NCI-H510A (cell line): ENCODE data around the gene ZNF79.

Source experiments
- DNase-seq: peaks from one replicate; lab custom pipeline; 2025; lab: John Stamatoyannopoulos, UW

Gene ZNF79

DNA sequence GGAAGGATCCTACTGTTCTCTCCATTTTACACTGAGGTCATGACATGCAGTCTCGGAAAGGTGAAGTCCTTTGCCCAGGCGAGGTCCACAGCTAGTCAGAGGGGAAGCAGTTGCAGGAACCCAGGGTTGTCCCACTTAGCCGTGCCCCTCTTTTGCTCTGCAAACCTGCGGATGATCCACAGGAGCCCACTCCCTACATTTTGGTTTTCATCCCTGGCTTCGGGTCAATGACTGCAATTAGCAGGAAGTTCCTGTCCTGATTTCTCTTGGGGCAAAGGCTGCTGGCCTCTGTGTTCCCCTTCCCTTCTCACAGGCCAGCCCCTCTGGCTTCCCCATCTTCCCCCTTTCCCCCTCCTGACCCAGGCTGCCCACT, 25.9 kb upstream of the ZNF79 start:
- no peak for DNase-seq

DNA sequence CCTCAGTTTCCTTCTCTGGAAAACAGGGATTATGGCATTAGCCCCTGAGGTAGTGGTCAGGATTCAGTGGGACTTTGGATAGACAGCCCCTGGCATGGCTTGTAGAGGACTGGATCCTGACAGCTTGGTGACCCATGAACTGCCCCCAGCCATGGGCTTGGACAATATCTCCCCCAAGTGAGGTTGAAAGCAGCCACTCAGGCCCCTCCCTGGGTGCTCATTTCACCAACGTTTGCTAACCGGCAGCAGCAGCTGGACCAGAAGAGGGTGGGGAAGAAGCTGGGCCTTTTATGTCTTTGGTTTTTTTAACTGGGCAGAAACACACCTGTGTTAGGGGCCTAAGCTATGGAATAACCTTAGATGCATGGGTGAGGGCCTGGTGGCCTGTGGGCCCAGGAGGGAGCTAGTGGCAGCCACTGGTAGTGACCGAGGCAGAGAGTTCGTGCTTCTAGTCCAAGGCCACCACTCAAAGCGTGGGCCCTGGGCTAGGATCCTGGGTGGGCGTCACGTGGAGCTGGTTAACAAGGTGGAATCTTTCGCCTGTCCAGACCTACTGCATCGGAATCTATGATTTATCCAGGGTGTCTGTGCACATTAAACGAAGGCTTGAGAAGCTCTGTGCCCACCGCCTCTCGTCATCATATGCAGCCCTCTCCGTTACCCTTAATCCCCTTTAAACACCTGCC, 25.3 kb upstream of the ZNF79 start:
- no peak for DNase-seq

DNA sequence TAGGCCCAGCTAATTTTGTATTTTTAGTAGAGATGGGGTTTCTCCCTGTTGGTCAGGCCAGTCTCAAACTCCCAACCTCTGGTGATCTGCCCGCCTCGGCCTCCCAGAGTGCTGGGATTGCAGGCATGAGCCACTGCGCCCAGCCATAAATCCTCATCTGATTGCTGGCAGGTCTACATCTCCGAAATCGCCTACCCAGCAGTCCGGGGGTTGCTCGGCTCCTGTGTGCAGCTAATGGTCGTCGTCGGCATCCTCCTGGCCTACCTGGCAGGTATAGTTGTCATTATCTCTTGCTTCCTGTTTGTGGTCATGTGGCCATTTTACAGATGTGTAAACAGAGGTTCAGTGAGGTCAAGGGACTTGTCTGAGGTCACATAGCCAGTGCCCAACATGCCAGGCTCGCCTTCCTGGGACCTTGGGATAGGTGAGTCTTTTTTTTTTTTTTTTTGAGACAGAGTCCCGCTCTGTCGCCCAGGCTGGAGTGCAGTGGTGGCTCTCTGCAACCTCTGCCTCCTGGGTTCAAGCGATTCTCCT, 24.4 kb upstream of the ZNF79 start:
- no peak for DNase-seq

DNA sequence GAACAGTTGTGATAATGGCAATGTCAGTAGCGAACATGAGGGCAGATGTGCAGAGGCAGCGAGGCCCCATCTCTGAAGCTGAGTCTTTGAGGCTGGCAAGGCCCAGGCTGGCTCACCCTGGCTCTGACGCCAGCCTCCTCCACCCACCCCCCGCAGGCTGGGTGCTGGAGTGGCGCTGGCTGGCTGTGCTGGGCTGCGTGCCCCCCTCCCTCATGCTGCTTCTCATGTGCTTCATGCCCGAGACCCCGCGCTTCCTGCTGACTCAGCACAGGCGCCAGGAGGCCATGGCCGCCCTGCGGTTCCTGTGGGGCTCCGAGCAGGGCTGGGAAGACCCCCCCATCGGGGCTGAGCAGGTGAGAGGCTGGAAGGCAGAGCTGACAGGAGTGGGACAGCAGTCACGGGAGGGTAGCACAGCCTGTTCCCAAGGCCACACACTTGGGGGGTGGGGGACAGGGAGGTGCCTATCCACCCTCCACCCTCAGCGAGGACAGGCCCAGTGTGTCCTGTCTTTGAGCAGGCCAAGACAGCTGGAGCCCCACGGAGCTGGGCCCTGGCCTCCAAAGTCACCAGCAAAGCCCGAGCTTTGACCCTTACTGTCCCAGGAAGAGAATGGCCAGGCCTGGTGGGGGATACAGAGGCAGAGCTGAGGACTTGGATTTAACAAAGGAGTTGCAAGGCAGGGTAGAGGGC, 21.6 kb upstream of the ZNF79 start:
- DNase-seq: no peak

DNA sequence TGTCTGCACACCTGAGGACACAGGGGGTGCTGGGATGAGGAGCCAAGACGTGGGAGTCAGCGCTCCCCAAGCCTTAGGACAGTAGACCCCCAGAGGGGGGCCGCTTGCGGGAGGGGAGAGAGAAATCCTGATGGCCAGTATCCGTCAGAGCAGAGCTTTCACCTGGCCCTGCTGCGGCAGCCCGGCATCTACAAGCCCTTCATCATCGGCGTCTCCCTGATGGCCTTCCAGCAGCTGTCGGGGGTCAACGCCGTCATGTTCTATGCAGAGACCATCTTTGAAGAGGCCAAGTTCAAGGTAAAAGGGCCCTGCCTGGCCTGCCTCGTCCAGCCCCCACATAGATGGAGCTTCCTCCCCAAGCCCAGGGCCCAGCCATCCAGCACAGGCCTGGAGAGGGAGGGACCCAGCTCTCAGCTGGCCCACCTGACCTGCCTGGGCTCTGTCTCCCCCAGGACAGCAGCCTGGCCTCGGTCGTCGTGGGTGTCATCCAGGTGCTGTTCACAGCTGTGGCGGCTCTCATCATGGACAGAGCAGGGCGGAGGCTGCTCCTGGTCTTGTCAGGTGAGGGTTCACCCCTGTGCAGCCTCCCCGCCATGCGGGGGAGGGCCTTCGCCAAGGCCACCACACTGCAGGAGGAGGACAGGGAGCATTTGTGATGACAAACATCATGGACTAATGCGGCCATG, 20.5 kb upstream of the ZNF79 start:
- DNase-seq: no peak

DNA sequence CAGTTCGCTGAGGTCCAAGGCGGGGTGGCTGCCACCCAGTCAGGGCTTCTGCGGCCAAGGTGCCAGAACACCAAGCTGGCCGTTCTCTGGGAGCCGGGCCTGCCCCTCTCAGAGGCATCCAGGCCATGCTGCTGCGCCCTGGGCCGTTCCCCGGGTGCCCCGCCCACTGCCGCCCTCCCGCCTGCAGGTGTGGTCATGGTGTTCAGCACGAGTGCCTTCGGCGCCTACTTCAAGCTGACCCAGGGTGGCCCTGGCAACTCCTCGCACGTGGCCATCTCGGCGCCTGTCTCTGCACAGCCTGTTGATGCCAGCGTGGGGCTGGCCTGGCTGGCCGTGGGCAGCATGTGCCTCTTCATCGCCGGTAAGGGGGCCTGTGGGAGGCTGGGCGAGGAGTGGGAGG, 19.6 kb upstream of the ZNF79 start:
- DNase-seq: no peak

DNA sequence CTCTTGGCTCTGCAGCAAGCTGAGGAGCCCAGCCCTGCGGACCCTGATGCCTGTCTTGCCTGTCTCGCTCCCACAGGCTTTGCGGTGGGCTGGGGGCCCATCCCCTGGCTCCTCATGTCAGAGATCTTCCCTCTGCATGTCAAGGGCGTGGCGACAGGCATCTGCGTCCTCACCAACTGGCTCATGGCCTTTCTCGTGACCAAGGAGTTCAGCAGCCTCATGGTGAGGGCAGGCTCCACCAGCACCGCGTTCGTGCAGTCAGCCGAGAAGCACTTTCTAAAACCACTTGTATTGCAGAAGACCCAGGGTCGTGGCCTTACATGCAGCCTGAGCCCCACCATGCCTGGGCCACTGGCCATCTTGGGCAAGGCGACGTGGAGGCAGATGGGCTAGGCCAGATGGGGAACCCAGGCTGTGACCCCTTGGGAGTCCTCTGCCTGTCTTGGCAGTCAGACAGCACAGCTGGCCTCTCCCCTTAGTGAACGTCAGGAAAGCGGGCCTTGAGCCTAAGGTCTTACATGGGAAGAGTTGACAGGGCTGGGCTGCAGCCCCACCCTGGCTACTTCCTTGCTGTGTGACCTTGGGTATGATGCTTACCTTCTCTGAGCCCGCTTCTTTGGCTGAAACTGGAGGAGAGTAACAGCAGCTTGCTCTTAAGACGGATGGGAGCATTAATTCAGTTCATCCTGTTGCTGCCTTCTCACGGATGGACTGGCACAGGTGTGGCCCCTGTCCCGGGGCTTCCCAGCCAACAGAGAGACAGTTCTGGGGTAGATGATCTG, 18.6 kb upstream of the ZNF79 start:
- DNase-seq: no peak

DNA sequence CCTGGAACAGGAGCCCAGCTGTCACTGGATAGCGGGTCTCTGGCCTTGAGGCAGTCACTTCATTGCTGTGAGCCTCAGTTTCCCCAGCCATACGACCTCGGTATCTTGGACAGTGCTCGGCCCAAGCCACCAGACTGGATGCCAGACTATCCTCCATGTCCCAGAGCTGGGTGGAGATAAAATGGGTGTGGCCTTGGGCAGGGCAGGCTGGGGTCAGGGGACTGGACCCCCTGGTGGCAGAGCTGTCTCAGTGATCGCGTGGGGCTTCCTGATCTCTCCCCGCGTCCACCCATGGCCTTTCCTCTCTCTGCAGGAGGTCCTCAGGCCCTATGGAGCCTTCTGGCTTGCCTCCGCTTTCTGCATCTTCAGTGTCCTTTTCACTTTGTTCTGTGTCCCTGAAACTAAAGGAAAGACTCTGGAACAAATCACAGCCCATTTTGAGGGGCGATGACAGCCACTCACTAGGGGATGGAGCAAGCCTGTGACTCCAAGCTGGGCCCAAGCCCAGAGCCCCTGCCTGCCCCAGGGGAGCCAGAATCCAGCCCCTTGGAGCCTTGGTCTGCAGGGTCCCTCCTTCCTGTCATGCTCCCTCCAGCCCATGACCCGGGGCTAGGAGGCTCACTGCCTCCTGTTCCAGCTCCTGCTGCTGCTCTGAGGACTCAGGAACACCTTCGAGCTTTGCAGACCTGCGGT, 17.2 kb upstream of the ZNF79 start:
- no peak for DNase-seq

DNA sequence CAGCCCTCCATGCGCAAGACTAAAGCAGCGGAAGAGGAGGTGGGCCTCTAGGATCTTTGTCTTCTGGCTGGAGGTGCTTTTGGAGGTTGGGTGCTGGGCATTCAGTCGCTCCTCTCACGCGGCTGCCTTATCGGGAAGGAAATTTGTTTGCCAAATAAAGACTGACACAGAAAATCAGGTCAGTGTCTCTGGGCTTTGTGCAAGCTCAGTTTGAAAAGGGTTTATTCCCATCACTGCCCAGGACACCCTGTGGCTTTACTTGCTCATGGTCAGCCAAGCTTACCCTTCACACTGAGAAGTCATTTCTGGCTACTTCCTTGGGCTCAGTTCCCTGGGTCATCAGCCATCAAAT, 16.7 kb upstream of the ZNF79 start:
- DNase-seq: no peak

DNA sequence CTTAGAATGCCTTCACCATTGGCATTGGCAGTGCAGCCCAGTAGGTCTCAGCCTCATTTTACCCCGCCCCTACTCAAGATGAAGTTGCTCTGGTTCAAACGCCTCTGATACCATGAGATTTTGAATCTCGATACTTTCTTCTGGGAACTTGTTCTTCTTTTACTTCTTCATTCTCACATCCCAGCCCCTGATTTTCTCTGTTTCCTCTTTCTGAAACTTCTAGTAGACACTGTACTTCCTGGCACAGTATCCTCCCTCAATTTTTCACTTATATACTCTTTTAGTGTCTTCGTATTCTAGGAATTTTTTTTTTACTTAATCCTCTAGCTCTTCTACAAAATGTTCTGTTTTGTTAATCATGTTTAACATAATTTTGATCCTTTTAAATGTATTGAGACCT, 13.1 kb upstream of the ZNF79 start:
- no peak for DNase-seq

DNA sequence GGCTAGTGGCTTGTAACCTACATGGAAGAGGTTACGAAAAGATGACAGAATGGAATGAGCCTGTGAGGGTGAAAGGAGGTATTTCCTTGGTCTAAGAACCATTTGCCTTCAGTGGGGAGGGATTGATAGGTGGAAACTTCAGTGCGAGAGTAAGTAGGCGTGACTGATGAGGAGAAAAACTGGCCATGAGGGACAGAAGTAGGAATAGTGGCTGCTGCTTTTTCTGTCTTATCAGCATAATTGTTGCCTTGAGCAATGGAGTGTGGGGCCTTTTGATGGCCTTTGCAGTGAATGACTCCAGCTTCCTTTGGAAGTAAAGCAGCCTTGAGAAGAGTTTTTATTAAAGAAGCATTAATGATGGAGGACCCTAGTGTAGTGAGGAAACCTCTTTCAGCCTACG, 9.0 kb upstream of the ZNF79 start:
- no peak for DNase-seq

DNA sequence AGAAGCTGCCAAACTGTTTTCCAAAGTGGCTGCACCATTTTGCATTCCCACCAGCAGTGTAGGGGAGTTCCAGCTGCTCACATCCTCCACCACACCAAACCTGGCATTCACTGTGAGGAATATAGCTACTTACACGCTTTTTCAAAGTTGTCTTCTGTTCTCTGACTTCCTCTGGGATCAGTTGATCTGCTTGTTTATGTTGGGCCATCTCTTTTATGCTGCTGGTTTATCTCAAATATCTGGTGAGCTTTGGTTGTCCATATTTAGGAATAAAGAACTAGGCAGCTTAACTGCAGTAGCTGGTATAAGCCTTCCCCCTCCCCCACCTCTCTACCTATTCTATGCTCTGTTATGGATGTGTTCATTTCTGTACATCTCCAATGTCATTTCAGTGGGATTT, 8.5 kb upstream of the ZNF79 start:
- no peak for DNase-seq

DNA sequence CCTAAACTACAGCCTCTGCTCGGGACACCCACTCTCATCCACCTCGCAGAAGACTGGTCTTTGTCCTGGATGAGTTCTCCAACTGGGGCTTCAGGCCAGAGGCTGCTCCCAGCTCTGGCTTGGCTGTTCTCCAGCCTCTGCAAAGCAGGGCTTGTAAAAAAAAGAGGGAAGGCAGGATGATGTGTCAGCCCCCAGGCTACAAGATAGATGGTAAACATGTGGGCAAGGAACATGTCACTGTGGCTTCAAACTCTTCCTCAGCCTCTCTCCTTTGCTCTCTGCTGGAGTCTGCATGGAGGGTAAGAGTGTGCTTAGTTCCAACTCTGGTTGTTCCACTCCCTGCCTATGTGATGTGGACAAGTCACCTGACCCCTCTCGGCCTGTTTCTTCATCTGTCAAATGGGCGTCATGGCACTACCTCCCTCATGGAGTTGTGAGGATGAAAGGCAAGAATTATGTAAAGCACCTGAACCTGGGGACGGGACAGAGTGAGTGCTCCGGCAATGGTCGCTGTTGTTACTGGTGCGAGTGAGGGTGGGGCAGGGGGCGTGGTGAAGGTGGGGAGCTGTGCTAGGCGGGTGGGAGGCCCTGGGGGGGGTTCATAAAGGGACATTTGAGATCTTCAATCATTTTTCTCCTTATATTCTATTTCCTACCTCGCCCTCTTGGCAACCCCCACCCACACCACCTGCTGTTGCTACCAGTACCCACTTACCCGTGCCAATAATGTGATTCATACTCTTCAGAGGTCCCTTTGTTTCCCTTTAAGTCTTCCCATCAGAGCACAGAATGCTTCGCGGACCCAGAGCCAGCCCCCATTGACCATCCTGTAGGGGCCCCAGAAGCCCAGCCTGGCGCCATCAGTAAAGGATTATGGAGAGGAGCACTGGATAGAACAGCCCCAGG, 6.8 kb upstream of the ZNF79 start:
- no peak for DNase-seq

DNA sequence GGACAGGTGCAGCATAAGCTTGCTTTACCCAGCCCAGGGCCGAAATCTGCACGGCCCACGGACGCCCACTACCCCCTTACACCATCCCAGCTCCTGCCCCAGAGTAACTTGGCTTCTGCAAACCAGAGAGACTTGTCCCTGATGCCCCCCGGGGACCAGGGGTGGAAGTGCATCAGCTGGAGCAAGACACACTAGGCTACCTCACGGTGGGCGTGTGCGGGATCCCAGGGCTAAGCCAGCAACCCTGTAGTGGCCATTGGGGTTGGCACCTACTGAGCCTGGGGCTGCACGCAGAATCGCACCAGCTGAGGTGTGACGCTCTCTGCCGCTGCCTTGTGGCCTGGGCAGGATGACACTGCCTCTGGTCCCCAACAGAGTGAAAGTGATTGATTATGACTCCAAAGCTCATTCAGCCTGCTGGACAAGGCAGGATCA, 6.1 kb upstream of the ZNF79 start:
- DNase-seq: no peak

DNA sequence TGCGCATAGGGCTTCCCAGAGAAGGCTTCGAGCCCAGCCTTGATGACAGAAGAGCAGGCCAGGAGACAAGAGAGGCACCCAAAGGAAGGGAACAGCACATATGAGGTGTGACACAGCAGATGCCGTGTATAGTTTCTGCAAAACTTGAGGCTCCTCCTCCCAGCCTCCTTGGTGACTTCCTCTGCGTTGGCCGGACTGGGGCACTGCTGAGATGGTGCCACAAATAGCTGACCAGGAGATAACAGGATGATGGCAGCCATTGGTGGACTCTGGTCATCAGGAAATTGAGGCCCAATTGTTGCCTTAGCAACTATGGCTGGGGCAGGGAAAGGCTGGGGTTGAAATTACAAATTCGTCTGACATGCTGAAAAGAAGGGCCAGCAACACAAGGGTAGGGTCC, 4.8 kb upstream of the ZNF79 start:
- DNase-seq: no peak

DNA sequence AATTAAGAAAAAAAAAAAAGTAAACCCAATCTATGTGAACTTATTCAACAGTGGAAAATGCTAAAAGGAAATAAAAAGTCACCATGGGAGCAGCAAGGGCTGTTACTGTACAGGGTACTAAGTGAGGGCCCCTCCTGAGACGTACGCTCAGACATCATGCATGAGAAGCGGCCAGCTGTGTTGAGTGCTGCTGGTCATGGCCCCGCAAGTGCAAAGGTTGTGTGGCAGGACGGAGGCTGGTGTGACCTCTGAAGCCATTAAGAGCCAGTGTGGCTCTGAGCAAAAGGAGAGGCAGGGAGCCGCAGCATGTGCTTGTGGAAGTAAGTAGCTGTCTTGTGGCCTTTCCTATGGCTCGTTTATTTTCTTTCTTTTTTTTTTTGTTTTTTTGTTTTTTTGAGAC, 3.1 kb upstream of the ZNF79 start:
- DNase-seq: no peak

DNA sequence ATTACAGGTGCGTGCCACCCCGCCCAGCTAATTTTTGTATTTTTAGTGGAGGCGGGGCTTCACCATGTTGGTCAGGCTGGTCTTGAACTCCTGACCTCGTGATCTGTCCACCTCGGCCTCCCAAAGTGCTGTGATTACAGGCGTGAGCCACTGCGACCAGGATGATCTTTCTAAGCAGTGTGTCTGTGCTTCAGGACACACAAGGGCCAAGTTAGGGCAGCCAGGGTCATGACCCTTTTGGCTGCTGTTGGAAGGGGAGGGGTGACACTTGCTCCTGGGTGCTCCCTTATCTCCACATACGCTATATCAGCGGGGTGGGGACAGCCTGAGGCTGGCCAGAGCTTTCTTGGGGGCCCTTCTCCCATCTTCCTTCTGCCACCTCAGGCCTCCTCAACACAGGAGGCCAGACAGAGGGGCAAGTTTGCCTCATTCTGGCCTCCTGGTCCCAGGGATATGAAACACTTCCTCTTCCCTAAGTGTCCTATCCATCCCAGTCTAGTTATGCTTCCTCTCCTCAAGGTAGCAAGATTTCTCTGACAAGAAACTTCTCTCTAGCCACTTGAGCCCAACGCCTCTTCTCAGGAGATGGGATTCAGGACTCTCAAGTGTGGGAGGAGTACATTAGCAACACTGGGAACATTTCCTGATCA, 1.9 kb upstream of the ZNF79 start:
- DNase-seq: no peak

DNA sequence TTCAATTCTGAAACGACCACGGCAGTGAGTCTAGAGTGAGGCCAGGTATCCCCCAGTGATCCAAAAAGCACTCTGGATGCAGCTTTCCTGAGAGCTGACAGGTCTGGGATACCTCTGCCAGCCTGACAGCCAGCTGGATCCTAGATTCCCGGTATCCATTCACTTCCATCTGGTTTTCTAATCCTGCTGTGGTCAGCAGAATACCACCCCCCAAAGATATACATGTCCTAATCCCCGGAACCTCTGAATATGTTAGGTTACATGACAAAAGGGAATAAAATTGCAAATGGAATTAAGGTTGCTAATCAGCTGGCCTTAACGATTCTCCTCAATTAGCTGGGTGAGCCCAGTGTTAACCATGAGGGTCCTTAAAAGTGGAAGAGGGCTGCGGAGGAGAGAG, 1.4 kb upstream of the ZNF79 start:
- no peak for DNase-seq

DNA sequence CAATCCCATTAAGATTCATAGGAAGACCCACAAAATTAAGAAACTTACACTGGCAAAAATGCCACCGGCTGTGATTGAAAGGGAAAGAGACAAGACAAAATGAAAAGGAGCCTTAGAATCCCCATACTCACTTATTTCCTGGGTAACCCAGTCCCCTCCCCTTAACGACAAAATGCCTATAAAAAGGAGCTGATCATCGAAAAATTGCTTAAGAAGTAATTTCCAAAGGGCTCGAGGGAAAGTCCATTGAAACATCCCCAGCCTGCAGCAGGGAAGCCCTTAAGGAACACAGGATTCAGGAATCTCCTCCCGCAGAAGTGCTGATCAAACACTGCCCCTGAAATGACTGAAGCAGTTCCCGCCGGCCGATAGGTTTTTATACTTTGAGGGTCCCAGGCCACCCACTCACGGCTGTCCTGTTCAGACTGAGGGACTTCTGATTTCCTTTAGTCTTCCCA, 677 bp upstream of the ZNF79 start:
- no peak for DNase-seq

DNA sequence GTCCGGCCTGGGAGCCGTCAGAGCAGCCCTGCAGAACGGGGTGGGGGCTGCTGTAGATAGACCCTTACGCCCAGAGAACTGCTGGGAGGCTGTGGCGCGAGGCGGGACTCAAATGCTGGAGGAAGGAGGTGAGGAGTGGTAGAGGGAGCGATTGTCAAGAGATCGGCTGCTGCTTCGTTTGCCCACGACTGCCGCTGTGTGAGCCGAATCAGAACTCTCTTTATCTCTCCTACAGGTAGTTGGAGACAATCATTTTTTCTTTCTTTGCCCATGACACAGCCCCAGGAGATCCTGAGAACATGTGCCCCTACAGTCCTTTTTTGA, 456 bp downstream of the ZNF79 start:
- no peak for DNase-seq
